Endothelial cell of umbilical vein (primary cell): Measurements from ENCODE around the gene IGFBP6. TPM values are rescaled to one million over a fixed set of nuclear protein-coding genes. Genes with fewer than 3 reads are reported as not detected.

Experiments used
- BruUV-seq: library from RNA; stranded (reverse); fragments of 400-500 nt; replicated peaks from 2 replicates; lab custom pipeline; 2021; lab: Mats Ljungman, UMichigan
- CTCF ChIA-PET: fragments of 300-600, 350-600 bp; sonication (Branson Sonifier 250); formaldehyde crosslinking; loops from one replicate; lab custom pipeline; 2021; ENCODE audit warnings: antibody characterized with exemption, inconsistent platforms; lab: Charles Lee
- POLR2A ChIA-PET: fragments of 300-600, 350-600 bp; sonication (Branson Sonifier 250); formaldehyde crosslinking; loops from one replicate; lab custom pipeline; 2021; ENCODE audit warnings: antibody characterized with exemption, inconsistent platforms; lab: Charles Lee
- DNase-seq: peaks from one replicate; pipeline ENCODE4 v3.0.0-alpha.2; 2011; ENCODE audit warnings: low read depth, low spot score
- FAIRE-seq: peaks from 2 replicates; lab custom pipeline; 2011; peaks lifted over from hg19 to GRCh38; lab: Jason Lieb, UNC
- H2AFZ ChIP-seq: 2 replicates; pipeline ENCODE4 v1.6.0; 2012; ENCODE audit warnings: low read depth, low read length, control low read depth, inconsistent platforms
- H3K27ac ChIP-seq: 2 replicates; pipeline ENCODE4 v1.5.1; 2011; ENCODE audit warnings: low read depth, mild to moderate bottlenecking, control low read depth, low read length, moderate library complexity; ENCODE audit not compliant: insufficient read depth
- H3K27me3 ChIP-seq, 2 experiments: 2 replicates each; pipeline versions ENCODE4 v1.6.0 to v1.6.1; 2011; ENCODE audit warnings: low read length in 2 of 2, mixed read lengths in 1 of 2; ENCODE audit not compliant: control insufficient read depth in 2 of 2, insufficient read depth in 2 of 2
- H3K36me3 ChIP-seq, 2 experiments: 2 replicates in 1 of 2; 3 replicates in 1 of 2; pipeline ENCODE4 v1.5.1; 2011; ENCODE audit warnings: low read length in 2 of 2, mild to moderate bottlenecking in 1 of 2, moderate library complexity in 1 of 2; ENCODE audit not compliant: control insufficient read depth in 2 of 2, insufficient read depth in 2 of 2; ENCODE audit errors: extremely low read depth in 1 of 2
- H3K4me1 ChIP-seq: 3 replicates; pipeline ENCODE4 v1.5.1; 2011; ENCODE audit warnings: mild to moderate bottlenecking, low read length; ENCODE audit not compliant: control insufficient read depth, insufficient read depth; ENCODE audit errors: extremely low read depth
- H3K4me2 ChIP-seq: 2 replicates; pipeline ENCODE4 v1.6.1; 2011; ENCODE audit warnings: low read length, control low read depth, mixed read lengths; ENCODE audit not compliant: insufficient read depth
- H3K4me3 ChIP-seq, 3 experiments: fragments of 200-600 bp in 1 of 3; sonication (generic), shearing (Covaris generic) in 1 of 3; replicated peaks in 1 of 3; 2 replicates each; pipeline ENCODE4 v1.5.1; 2011 to 2016; ENCODE audit warnings: control low read depth in 3 of 3, low read length in 3 of 3, mild to moderate bottlenecking in 2 of 3, inconsistent platforms in 1 of 3, low read depth in 1 of 3, moderate library complexity in 1 of 3; ENCODE audit not compliant: insufficient read depth in 1 of 3
- H3K79me2 ChIP-seq: 2 replicates; pipeline ENCODE4 v1.6.0; 2012; ENCODE audit warnings: low read length, inconsistent platforms; ENCODE audit not compliant: control insufficient read depth, insufficient read depth
- H3K9ac ChIP-seq: replicated peaks from 2 replicates; pipeline ENCODE3; 2011; ENCODE audit warnings: low read length, control low read depth; ENCODE audit not compliant: insufficient read depth; ENCODE audit errors: extremely low read depth
- H3K9me1 ChIP-seq: replicated peaks from 3 replicates; pipeline ENCODE4 v1.6.0; 2011; ENCODE audit warnings: mild to moderate bottlenecking, low read length; ENCODE audit not compliant: control insufficient read depth, insufficient read depth; ENCODE audit errors: extremely low read depth
- H3K9me3 ChIP-seq: replicated peaks from 2 replicates; pipeline ENCODE4 v1.5.1; 2012; ENCODE audit warnings: low read length, inconsistent platforms; ENCODE audit not compliant: control insufficient read depth, insufficient read depth
- H4K20me1 ChIP-seq: replicated peaks from 2 replicates; pipeline ENCODE3; 2011; ENCODE audit warnings: mild to moderate bottlenecking, low read length; ENCODE audit not compliant: control insufficient read depth, insufficient read depth; ENCODE audit errors: extremely low read depth
- CTCF ChIP-seq, 2 donors: IDR thresholded peaks; 1 replicate in 1 of 2; 2 replicates in 1 of 2; pipeline ENCODE4 v1.5.1; 2011; ENCODE audit warnings: low read length in 2 of 2, mild to moderate bottlenecking in 2 of 2, moderate library complexity in 2 of 2, control low read depth in 1 of 2, inconsistent platforms in 1 of 2, low read depth in 1 of 2; ENCODE audit not compliant: insufficient read depth in 1 of 2; ENCODE audit errors: extremely low read depth in 1 of 2
- EZH2 ChIP-seq: IDR thresholded peaks from 2 replicates; pipeline ENCODE4 v1.6.1; 2012; ENCODE audit warnings: borderline replicate concordance, low read depth, mild to moderate bottlenecking, moderate library complexity, low read length, inconsistent platforms; ENCODE audit not compliant: severe bottlenecking
- FOS ChIP-seq: IDR thresholded peaks from 2 replicates; pipeline ENCODE4 v1.6.1; 2011; ENCODE audit warnings: mild to moderate bottlenecking, low read length, moderate library complexity, borderline replicate concordance; ENCODE audit not compliant: insufficient read depth
- GATA2 ChIP-seq: IDR thresholded peaks from 2 replicates; pipeline ENCODE4 v1.7.0; 2011; ENCODE audit warnings: low read depth, mild to moderate bottlenecking, moderate library complexity, mixed read lengths, low read length; ENCODE audit not compliant: insufficient read length, insufficient read depth
- MAX ChIP-seq: IDR thresholded peaks from 2 replicates; pipeline ENCODE4 v1.6.1; 2011; ENCODE audit not compliant: insufficient read depth, insufficient read length
- MYC ChIP-seq: IDR thresholded peaks from one replicate; pipeline ENCODE4 v1.6.1; 2011; ENCODE audit warnings: mild to moderate bottlenecking, low read depth, low read length
- POLR2A ChIP-seq: IDR thresholded peaks from 2 replicates; pipeline ENCODE4 v1.6.1; 2012; ENCODE audit warnings: low read depth, mild to moderate bottlenecking, control low read depth, low read length
- POLR2AphosphoS5 ChIP-seq: IDR thresholded peaks from 2 replicates; pipeline ENCODE4 v1.6.1; 2012; ENCODE audit warnings: low read depth, mild to moderate bottlenecking, control low read depth, low read length, moderate library complexity; ENCODE audit not compliant: insufficient read depth
- dilution Hi-C: fragments of 300-500 bp; cut with MboI; formaldehyde crosslinking; loops from one replicate; pipeline ENCODE4 v1.15.0; 2019; ENCODE audit warnings: low sequenced_read_pairs; ENCODE audit not compliant: extremely low pct_ligation_motif_present
- intact Hi-C: fragments of 100-400 bp; cut with micrococcal nuclease; formaldehyde crosslinking; loops from one replicate; pipeline ENCODE4 v1.10.0; 2022
- polyA plus RNA-seq, 4 experiments: library from polyadenylated mRNA; depleted of rRNA in 3 of 4; stranded (reverse) in 3 of 4; unstranded in 1 of 4; fragments of >200 nt; gene quantifications; 2 replicates each; pipeline versions ENCODE4 v1.2.1 to v1.2.3, GENCODE V29; 2011 to 2012; ENCODE audit warnings: missing spikeins in 1 of 4
- total RNA-seq: library from RNA; stranded (reverse); gene quantifications from 2 replicates; pipeline ENCODE4 v1.2.3, GENCODE V29; 2021

Gene IGFBP6
- total and polyA plus RNA-seq, 2 donors (not counting 3 experiments of a cell fraction or from before 2014, with no cell fraction given) = 14.1 to 18.2 TPM

GRCh38 chr12:53101266-53101665 is 3.8 kb downstream of the IGFBP6 start:
- no peak overlapping the region for H3K4me2 ChIP-seq
- FAIRE-seq = no peak
- dilution Hi-C loops = no loop called here
- no TSS peak for BruUV-seq
- ChIA-PET CTCF (interaction anchor here (1.2 to 10.8 kb wide), 3 partner anchors 34 to 96 kb away, joined by 3 to 463 read pairs (median 34); no protein-coding TSS in a partner anchor), POLR2A (interaction anchor here (0.7 kb wide), 1 partner anchor 379 kb away, joined by 4 read pairs; no protein-coding TSS in a partner anchor)
- H3K79me2 ChIP-seq = no peaks in the 10 kb centered on the region
- no peaks in the 10 kb centered on the region for H3K9me3 ChIP-seq
- intact Hi-C loops = no loop called here
- H3K4me1 ChIP-seq = peaks cover 25% of the 10 kb centered on the region
- TF ChIP-seq POLR2AphosphoS5 (no peak), MAX (no peak), CTCF (IDR thresholded peaks at IDR 0.05; ENCODE audit: extremely low read depth in 1 of 2, insufficient read depth in 1 of 2, low read depth in 1 of 2, low read length in 2 of 2) (no peak), POLR2A (no peak), GATA2 (no peak), MYC (no peak), FOS (no peak), EZH2 (no peak)
- no peak overlapping the region for H3K27ac ChIP-seq
- no peaks in the 10 kb centered on the region for H3K9me1 ChIP-seq
- no peaks in the 10 kb centered on the region for H4K20me1 ChIP-seq
- no peak overlapping the region for H3K9ac ChIP-seq
- no peak overlapping the region for H2AFZ ChIP-seq
- no peaks in the 10 kb centered on the region for H3K36me3 ChIP-seq
- DNase-seq = no peak
- H3K27me3 ChIP-seq = no peaks in the 10 kb centered on the region
- no peak overlapping the region for H3K4me3 ChIP-seq
